ENCODE measurements around the gene RSPRY1. TPM values are rescaled to one million over a fixed set of nuclear protein-coding genes. Genes with fewer than 3 reads are reported as not detected.

RSPRY1 gene
- total RNA-seq, 1 donor, result 64.8 TPM

DNA sequence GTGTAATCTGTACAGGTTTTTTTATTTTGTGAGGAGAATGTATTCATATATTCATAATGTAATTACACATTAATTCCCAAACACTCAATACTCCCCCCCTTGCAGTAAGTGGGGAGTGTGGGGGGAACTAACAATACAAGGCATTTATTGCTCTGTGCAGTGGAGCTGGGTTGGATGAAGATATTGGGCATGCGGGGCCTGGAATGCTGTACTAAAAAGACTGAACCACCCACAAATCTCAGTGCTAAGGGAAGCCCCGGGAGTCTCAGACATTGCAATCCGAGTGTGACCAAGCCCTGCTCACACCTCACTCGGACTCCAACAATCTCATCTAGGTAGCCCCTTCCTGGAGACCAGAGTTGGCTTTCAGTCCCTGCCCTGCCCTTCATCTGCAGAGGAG is 92.4 kb downstream of the RSPRY1 start:
- no peak for DNase-seq (ENCODE audit: low read depth)
- no peak overlapping the region for H3K4me3 ChIP-seq (ENCODE audit: low read depth, low read length)
- TF ChIP-seq, protein P1, sequence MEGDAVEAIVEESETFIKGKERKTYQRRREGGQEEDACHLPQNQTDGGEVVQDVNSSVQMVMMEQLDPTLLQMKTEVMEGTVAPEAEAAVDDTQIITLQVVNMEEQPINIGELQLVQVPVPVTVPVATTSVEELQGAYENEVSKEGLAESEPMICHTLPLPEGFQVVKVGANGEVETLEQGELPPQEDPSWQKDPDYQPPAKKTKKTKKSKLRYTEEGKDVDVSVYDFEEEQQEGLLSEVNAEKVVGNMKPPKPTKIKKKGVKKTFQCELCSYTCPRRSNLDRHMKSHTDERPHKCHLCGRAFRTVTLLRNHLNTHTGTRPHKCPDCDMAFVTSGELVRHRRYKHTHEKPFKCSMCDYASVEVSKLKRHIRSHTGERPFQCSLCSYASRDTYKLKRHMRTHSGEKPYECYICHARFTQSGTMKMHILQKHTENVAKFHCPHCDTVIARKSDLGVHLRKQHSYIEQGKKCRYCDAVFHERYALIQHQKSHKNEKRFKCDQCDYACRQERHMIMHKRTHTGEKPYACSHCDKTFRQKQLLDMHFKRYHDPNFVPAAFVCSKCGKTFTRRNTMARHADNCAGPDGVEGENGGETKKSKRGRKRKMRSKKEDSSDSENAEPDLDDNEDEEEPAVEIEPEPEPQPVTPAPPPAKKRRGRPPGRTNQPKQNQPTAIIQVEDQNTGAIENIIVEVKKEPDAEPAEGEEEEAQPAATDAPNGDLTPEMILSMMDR (IDR thresholded peaks at IDR 0.05; ENCODE audit: insufficient read depth, low read depth, low read length), result no peak

DNA sequence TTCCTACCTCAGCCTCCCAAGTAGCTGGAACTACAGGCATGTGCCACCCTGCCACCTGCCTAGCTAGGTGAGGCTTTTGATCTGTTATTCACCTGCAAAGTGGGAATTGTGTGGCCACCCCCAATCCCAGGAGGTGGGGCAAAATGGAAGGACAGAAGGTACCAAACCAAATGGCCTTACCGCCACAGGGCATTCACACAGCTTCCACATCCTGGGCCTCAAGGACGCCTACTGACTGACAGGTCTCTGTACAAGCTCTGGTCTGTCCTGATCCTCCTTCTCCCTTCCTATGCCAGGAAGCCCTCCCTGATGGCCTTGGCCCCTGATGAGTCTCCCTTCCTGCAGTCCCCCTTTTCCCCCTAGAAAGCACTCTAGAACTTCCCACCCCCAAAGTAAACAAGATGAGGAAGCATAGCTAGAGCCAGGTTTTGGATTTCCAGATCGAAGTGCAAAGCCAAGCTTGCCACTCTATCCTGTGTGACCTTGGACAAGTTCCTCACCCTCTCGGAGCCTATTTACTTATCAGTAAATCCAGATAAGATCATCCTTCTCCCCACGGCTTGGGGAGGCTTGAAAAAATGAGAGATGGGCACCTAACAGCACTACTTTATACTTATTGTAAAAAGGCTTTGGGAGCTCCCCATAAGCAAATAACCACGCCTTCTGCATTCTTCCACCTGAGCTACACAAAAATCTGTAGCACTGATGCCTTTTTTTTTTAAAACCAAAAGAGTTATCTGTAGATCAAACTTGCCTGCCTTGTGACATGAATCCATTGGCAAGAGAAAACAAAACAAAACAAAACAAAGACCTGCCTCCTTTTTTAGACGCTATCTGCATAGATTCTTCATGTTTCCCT is 93.9 kb downstream of the RSPRY1 start:
- no peak for DNase-seq (ENCODE audit: low read depth)
- TF ChIP-seq, protein P1 (IDR thresholded peaks at IDR 0.05; ENCODE audit: insufficient read depth, low read depth, low read length), result no peak
- no peak overlapping the region for H3K4me3 ChIP-seq (ENCODE audit: low read depth, low read length)

DNA sequence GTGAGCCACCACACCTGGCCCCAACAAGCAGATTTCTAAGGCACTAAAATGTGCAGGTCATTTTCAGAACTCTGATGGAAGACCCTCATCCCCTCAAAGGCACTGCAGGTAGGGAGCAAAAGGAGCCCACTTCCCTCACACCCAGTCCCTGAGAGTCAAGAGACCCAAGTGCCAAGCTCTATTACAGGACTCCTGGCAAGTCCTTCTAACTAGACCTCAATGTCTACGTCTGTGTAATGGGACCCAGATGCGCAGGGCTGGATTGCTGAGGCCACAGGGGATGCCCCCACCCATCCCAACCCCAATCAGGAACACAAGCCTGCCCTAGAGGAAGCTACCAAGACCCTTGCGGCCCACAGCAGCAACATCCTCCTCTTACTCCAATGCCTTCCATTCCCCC is 95.7 kb downstream of the RSPRY1 start:
- no peak for DNase-seq (ENCODE audit: low read depth)
- TF ChIP-seq, protein P1 (IDR thresholded peaks at IDR 0.05; ENCODE audit: insufficient read depth, low read depth, low read length), result no peak
- H3K4me3 ChIP-seq (ENCODE audit: low read depth, low read length), result no peak overlapping the region

DNA sequence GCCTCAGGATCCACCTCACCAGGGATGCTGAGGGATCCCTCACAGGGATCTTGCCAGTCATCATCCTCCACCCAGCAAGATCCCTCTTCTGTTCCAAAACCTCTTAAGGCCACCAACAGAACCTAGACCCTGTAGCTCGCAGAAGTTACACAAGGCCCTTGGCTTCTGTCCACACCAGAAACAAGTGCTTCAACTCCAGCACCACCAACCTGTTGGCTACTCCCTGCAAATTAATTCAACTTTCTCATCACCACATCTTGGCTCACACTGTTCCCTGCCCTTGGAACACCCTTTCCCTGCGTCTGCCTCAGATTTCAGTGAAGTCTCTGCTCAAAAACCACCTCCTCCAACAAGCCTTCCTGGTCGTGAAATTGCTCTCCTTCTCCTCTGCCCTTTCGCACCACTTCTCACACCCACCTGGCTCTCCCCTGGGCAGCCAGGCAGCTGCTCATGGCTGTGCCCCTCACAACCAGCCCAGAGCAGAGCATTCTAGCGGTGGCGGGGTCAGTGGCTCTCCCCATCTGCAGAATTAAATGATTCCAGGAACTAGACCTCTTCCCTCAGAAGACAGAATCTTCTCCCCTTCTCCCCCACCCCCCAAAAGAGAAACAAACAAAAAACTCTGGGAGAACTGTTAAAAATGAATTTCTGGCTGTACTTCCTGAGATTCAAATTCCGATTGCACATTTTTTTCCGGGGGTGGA is 96.5 kb downstream of the RSPRY1 start:
- no peak for DNase-seq (ENCODE audit: low read depth)
- TF ChIP-seq, protein P1 (IDR thresholded peaks at IDR 0.05; ENCODE audit: insufficient read depth, low read depth, low read length), result no peak
- no peak overlapping the region for H3K4me3 ChIP-seq (ENCODE audit: low read depth, low read length)

DNA sequence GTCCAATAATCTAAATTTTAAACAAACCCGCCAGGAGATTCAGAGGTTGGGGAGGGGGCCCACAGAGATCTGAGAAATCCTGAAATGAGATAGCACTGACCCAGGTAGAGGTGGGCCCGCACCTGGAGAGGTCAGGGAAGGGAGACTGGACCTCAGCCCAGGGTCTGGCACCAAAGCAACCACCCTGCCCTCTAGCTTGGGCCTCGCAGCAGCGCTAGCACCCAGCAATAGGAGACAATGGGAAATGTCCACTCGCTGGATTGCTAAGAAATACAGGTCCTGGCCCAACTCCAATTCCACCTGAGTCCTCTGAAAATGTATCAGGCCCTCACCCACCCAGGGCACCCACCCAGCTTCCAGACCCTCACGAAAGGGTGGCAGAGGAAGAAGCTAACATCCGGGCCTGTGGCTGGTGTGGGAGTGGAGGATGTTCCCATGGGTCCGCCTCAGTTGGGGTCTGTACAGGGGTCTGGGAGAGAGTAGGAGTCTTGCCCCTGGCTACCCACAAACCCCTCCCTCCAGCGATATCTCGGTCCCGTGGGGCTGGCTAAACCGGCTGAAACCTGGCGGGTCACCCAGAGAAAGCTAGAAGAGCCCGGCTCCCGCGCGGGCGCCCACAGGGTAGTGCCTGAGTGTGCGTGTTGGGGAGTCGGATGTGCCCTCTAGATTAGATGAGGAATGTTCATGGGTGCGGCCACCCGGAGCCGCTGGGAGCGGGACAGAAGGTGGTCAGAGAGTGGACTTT is 97.3 kb downstream of the RSPRY1 start:
- no peak for DNase-seq (ENCODE audit: low read depth)
- no peak overlapping the region for H3K4me3 ChIP-seq (ENCODE audit: low read depth, low read length)
- TF ChIP-seq, protein P1 (IDR thresholded peaks at IDR 0.05; ENCODE audit: insufficient read depth, low read depth, low read length), result no peak

DNA sequence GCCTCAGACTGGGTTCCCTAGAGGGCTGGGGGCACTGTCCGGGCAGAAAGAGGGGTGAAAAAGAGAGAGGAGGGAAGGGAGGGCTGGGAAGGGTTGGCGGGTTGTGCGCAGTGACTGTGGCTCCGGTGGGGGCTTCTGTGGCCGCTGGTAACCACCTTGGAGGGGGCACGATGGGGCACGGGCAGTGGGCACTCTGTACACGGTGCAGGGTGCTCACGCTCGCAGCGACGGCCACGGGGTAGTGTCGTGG is 97.8 kb downstream of the RSPRY1 start:
- DNase-seq (ENCODE audit: low read depth), result no peak
- H3K4me3 ChIP-seq (ENCODE audit: low read depth, low read length), result no peak overlapping the region
- TF ChIP-seq, protein P1 (IDR thresholded peaks at IDR 0.05; ENCODE audit: insufficient read depth, low read depth, low read length), result no peak
